ENCODE data around the gene TICAM1.

Gene TICAM1

DNA sequence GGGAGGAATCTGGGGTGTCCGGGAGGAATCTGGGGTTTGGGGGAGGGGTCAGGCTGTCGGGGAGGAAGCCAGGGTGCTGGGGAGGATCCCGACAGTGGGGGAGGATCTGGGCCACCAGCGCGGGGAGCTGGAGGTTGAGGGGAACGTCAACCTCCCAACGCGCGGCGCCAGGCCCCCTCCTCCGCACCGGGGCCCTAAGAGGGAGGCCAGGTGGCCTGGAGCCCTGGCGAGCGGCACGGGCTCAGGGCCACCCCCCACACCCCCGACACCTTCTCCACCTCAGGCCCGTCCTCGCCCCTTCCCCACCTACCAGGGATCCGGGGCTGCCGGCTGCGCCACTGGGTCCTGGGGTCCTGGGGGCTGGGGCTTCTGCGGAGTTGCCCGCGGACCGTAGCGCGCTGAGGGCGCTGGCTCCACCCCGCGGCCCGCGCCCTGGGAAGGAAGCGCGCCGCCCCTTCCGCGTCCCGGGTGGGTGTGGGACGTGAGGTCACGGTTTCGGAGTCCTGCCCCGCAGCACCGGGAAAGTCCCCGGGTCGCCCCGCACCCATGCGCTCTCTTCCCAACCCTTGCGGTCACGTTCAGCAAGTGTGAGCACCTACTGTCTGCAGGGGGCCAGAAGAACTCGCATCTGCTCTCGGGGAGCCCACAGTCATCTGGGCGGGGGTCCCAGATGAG is at the start of gene TICAM1:
Gene TICAM1 (minus strand): TSS at position 409 of the 675 bp plus-strand sequence. CDS start 13,335 bp downstream, outside the sequence.
- H3K9me3 ChIP-seq (ENCODE audit: low read length): no peaks in the 10 kb centered on the region
- H3K27me3 ChIP-seq (ENCODE audit: control insufficient read depth in 1 of 2, insufficient read depth in 2 of 2, low read length in 2 of 2): no peaks in the 10 kb centered on the region
- no peaks in the 10 kb centered on the region for H3K36me3 ChIP-seq (ENCODE audit: insufficient read depth, low read length)
- peak within 1 kb of the TSS; percentile 77 for H3K27ac ChIP-seq (ENCODE audit: low read depth, low read length)
- peak within 1 kb of the TSS; percentile 71 for H3K9ac ChIP-seq (ENCODE audit: low read length)
- H3K4me3 ChIP-seq (ENCODE audit: low read depth in 1 of 2, low read length in 2 of 2): peak within 1 kb of the TSS; percentile 87 to 89
- peaks cover 10% of the 10 kb centered on the region for H3K4me1 ChIP-seq (ENCODE audit: insufficient read depth, low read length)

DNA sequence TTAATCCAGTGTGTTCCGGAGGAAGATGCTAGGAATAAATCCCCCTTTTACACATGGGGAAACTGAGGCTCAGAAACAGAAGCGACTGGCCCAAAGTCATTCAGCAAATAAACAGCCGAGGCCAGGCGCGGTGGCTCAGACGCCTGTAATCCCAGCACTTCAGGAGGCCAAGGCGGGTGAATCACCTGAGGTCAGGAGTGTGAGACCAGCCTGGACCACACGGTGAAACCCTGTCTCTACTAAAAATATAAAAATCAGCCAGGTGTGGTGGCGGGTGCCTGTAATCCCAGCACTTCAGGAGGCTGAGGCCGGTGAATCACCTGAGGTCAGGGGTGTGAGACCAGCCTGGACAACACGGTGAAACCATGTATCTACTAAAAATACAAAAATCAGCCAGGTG is 47.5 kb upstream of the TICAM1 start:
- Histone ChIP-seq H3K9me3 (ENCODE audit: low read length) (no peaks in the 10 kb centered on the region), H3K4me1 (ENCODE audit: insufficient read depth, low read length) (peaks cover 13% of the 10 kb centered on the region), H3K4me3 (ENCODE audit: low read depth in 1 of 2, low read length in 2 of 2) (peak overlapping the region in 1 of 2 donors; percentile 18), H3K27me3 (ENCODE audit: control insufficient read depth in 1 of 2, insufficient read depth in 2 of 2, low read length in 2 of 2) (no peaks in the 10 kb centered on the region), H3K27ac (ENCODE audit: low read depth, low read length) (no peak overlapping the region), H3K36me3 (ENCODE audit: insufficient read depth, low read length) (no peaks in the 10 kb centered on the region), H3K9ac (ENCODE audit: low read length) (no peak overlapping the region)

DNA sequence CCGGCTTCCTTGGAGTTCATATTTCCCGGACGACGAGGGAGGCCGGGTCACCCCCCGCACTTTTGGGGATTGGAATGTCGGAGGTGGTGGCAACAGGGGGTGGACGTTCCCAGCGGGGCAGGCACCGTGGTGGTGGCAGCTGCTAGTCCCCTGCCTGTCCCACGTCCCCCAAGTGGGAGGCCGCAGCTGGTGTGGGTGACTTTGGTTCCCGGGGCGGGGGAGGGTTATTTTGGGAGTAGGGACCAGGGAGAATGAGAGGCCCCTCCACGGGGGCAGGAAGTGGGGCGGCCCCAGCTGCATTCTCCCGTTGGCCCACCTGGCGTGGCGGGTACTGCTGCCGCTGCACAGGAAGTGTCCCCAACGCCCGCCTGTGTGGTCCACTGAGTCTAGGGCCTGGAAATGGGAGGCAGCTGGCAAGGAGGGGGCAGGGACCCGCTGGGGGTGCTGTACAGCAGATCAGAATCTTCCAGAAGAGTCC is 47.0 kb upstream of the TICAM1 start:
- H3K4me3 ChIP-seq (ENCODE audit: low read depth in 1 of 2, low read length in 2 of 2): peak overlapping the region in 1 of 2 donors; percentile 18

DNA sequence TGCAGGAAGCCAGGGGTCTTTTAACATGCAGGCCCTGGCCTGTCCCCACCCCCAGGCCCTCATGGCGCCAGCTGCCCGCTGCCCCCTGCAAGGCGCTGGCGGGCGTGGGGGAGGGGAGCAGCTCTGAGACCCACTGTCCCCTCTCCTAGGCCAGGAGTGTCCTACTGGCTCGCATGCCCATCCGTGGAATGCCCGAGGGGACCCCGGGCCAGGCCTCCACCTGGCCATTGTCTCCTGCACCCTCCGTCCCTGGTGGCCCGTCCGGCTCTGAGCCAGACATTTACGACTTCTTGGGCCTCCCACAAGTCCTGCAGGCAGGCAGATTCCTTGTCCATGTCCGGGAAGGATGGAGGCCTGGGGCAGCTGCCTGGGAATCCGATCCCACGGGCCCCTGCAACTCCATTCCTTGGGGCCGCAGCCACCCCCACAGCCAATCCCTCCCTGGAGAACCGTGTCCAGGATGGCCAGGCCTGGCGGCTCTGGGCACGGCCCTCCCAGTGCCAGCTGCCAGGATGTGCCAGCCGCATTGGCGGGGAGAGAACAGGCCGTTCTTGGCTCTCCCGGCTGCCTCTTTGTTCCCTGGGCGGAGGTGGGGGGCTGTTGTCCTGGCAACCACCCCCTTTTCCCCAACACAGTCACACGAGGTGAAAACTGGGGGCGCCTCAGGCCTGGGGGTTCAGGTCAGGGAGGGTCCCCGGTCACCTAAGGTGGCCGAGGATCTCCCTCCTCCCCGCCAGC is 46.4 kb upstream of the TICAM1 start:
- Histone ChIP-seq H3K36me3 (ENCODE audit: insufficient read depth, low read length) (no peaks in the 10 kb centered on the region), H3K4me3 (ENCODE audit: low read depth in 1 of 2, low read length in 2 of 2) (no peak overlapping the region), H3K9me3 (ENCODE audit: low read length) (no peaks in the 10 kb centered on the region), H3K27me3 (ENCODE audit: control insufficient read depth in 1 of 2, insufficient read depth in 2 of 2, low read length in 2 of 2) (no peaks in the 10 kb centered on the region), H3K9ac (ENCODE audit: low read length) (no peak overlapping the region), H3K4me1 (ENCODE audit: insufficient read depth, low read length) (peaks cover 13% of the 10 kb centered on the region), H3K27ac (ENCODE audit: low read depth, low read length) (peak overlapping the region; percentile 60)

More for the DNA sequence above, 47.0 kb upstream of the TICAM1 start:
- Histone ChIP-seq H3K4me1 (ENCODE audit: insufficient read depth, low read length) (peaks cover 13% of the 10 kb centered on the region), H3K27me3 (ENCODE audit: control insufficient read depth in 1 of 2, insufficient read depth in 2 of 2, low read length in 2 of 2) (no peaks in the 10 kb centered on the region), H3K36me3 (ENCODE audit: insufficient read depth, low read length) (no peaks in the 10 kb centered on the region), H3K9ac (ENCODE audit: low read length) (no peak overlapping the region), H3K27ac (ENCODE audit: low read depth, low read length) (no peak overlapping the region), H3K9me3 (ENCODE audit: low read length) (no peaks in the 10 kb centered on the region)

DNA sequence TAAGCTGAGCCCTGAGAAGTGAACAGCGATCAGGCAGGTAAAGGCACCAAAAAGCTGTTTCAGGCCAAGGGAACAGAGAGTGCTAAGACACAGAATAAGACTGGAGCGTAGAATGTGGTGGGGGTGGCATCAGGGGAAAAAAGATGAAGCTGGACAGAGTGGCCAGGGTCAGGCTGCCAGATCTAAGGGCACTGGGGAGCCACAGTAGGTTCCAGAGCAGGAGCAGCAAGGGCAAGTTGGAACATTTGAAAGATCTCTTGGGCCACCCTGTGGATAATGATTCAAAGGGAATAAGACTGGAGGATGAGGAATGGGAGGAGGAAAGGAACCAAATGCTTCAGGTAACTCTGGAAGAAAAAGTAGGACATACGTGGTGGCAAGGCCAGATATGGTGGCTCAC is 42.4 kb upstream of the TICAM1 start:
- Histone ChIP-seq H3K27me3 (ENCODE audit: control insufficient read depth in 1 of 2, insufficient read depth in 2 of 2, low read length in 2 of 2) (no peaks in the 10 kb centered on the region), H3K9ac (ENCODE audit: low read length) (no peak overlapping the region), H3K4me3 (ENCODE audit: low read depth in 1 of 2, low read length in 2 of 2) (no peak overlapping the region), H3K9me3 (ENCODE audit: low read length) (no peaks in the 10 kb centered on the region), H3K27ac (ENCODE audit: low read depth, low read length) (no peak overlapping the region), H3K4me1 (ENCODE audit: insufficient read depth, low read length) (peaks cover 13% of the 10 kb centered on the region), H3K36me3 (ENCODE audit: insufficient read depth, low read length) (no peaks in the 10 kb centered on the region)

DNA sequence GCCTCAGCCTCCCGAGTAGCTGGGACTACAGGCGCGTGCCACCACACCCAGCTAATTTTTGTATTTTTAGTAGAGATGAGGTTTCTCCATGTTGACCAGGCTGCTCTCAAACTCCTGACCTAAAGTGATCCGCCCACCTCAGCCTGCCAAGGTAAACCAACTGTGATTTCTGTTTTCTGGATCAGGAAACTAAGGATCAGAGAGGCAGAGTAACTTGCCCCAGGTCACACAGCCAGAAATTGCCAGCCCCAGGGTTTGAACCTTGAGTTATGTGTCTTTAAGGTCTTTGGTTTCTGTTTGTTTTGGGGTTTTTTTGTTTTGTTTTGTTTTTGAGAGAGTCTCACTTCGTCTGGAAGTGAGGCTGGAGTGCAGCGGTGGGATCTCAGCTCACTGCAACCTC is 40.2 kb upstream of the TICAM1 start:
- Histone ChIP-seq H3K9me3 (ENCODE audit: low read length) (no peaks in the 10 kb centered on the region), H3K9ac (ENCODE audit: low read length) (no peak overlapping the region), H3K4me3 (ENCODE audit: low read depth in 1 of 2, low read length in 2 of 2) (no peak overlapping the region), H3K27me3 (ENCODE audit: control insufficient read depth in 1 of 2, insufficient read depth in 2 of 2, low read length in 2 of 2) (no peaks in the 10 kb centered on the region), H3K36me3 (ENCODE audit: insufficient read depth, low read length) (no peaks in the 10 kb centered on the region), H3K4me1 (ENCODE audit: insufficient read depth, low read length) (peaks cover 6% of the 10 kb centered on the region), H3K27ac (ENCODE audit: low read depth, low read length) (no peak overlapping the region)

DNA sequence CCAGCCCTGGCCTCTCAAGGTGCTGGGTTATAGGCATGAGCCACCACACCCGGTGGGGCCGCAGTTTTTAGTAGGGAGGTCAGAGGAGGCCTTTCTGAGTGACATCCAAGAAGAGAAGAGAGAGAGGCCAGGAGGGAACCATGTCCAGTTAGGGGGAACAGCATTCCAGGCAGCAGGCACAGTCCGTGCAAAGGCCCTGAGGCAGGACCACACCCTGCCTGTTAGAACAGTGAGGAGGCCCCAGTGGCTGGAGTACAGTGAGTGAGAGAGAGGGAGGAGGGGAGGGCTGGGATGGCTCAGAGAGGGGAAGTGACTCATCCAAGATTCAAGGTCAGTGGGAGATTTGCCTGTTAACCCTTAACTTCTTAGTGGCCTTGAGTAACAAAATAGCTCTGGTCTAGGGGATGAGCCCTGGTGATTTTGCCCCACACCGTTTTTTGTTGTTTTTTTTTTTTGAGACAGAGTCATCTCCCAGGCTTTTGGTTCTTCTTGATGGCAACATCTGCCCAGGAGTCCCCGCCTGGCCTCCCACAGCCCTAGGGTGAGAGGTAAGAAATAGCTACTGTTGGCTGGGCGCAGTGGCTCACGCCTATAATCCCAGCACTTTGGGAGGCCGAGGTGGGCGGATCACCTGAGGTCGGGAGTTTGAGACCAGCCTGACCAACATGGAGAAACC is 38.7 kb upstream of the TICAM1 start:
- no peaks in the 10 kb centered on the region for H3K27me3 ChIP-seq (ENCODE audit: control insufficient read depth in 1 of 2, insufficient read depth in 2 of 2, low read length in 2 of 2)
- no peaks in the 10 kb centered on the region for H3K36me3 ChIP-seq (ENCODE audit: insufficient read depth, low read length)
- H3K9me3 ChIP-seq (ENCODE audit: low read length): no peaks in the 10 kb centered on the region
- no peak overlapping the region for H3K9ac ChIP-seq (ENCODE audit: low read length)
- H3K4me1 ChIP-seq (ENCODE audit: insufficient read depth, low read length): peaks cover 12% of the 10 kb centered on the region
- H3K27ac ChIP-seq (ENCODE audit: low read depth, low read length): no peak overlapping the region
- H3K4me3 ChIP-seq (ENCODE audit: low read depth in 1 of 2, low read length in 2 of 2): no peak overlapping the region

DNA sequence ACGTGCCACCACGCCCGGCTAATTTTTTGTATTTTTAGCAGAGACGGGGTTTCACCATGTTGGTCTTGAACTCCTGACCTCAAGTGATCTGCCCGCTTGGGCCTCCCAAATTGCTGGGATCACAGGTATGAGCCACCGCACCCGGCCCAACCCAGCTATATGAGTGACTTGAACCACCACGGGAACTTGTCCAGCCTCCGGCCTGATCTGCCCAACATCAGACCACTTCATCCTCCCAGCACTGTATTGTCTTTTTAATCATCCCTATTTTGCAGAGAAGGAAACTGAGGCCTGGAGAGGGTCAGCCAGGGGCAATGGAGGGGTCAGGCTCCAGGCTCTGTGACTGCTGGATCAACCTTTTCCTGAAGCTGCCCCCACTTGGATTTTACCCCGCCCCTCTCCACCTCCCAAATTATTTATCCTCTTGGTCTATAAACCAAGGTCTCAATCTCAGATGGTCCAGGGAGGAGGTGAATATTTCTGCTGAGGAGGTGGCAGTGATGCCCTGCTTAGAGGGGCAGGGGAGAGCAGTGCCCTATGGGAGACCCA is 36.8 kb upstream of the TICAM1 start:
- Histone ChIP-seq H3K27ac (ENCODE audit: low read depth, low read length) (no peak overlapping the region), H3K9ac (ENCODE audit: low read length) (no peak overlapping the region), H3K27me3 (ENCODE audit: control insufficient read depth in 1 of 2, insufficient read depth in 2 of 2, low read length in 2 of 2) (no peaks in the 10 kb centered on the region), H3K4me3 (ENCODE audit: low read depth in 1 of 2, low read length in 2 of 2) (no peak overlapping the region), H3K4me1 (ENCODE audit: insufficient read depth, low read length) (peaks cover 12% of the 10 kb centered on the region), H3K36me3 (ENCODE audit: insufficient read depth, low read length) (no peaks in the 10 kb centered on the region), H3K9me3 (ENCODE audit: low read length) (no peaks in the 10 kb centered on the region)

DNA sequence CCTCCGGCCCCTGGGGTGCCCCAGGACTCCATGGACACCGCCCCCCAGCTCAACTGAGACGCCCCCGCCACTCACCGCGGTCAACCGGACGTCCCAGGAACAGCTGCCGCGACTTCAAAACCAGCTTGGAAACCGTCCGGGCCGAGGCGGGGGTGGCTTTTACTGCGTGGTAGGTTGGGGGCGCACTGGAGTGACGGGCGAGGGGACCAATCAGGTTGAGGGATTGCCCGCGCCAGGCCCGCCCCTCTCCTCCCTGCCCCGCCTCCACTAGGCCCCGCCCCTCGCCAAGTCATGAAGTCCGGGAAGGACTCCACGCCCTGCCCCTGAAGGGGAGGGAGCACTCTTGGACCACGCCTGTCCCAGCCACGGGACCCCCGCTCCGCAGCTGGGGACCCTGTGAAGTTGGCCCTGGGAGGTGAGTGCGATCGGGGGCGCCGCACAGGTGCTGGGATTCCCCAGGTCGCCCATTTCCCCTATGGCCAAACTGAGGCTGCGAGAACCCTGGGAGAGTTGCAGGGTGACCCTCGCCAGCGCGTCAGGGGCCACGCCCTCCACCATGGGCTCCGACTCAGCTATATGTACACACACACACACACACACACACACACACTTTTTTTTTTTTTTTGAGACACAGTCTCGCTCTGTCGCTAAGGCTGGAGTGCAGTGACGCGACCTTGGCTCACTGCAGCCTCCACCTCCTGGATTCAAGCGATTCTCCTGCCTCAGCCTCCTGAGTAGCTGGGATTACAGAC is 36.2 kb upstream of the TICAM1 start, which contains the start of gene PLIN3:
Gene PLIN3 (minus strand): TSS at position 134 of the 752 bp plus-strand sequence. CDS start 6,273 bp downstream, outside the sequence.
- no peaks in the 10 kb centered on the region for H3K9me3 ChIP-seq (ENCODE audit: low read length)
- H3K4me1 ChIP-seq (ENCODE audit: insufficient read depth, low read length): peaks cover 12% of the 10 kb centered on the region
- no peaks in the 10 kb centered on the region for H3K27me3 ChIP-seq (ENCODE audit: control insufficient read depth in 1 of 2, insufficient read depth in 2 of 2, low read length in 2 of 2)
- H3K4me3 ChIP-seq (ENCODE audit: low read depth in 1 of 2, low read length in 2 of 2): peak within 1 kb of the TSS; percentile 81 to 87
- peak within 1 kb of the TSS; percentile 75 for H3K27ac ChIP-seq (ENCODE audit: low read depth, low read length)
- H3K36me3 ChIP-seq (ENCODE audit: insufficient read depth, low read length): no peaks in the 10 kb centered on the region
- H3K9ac ChIP-seq (ENCODE audit: low read length): peak within 1 kb of the TSS; percentile 86

DNA sequence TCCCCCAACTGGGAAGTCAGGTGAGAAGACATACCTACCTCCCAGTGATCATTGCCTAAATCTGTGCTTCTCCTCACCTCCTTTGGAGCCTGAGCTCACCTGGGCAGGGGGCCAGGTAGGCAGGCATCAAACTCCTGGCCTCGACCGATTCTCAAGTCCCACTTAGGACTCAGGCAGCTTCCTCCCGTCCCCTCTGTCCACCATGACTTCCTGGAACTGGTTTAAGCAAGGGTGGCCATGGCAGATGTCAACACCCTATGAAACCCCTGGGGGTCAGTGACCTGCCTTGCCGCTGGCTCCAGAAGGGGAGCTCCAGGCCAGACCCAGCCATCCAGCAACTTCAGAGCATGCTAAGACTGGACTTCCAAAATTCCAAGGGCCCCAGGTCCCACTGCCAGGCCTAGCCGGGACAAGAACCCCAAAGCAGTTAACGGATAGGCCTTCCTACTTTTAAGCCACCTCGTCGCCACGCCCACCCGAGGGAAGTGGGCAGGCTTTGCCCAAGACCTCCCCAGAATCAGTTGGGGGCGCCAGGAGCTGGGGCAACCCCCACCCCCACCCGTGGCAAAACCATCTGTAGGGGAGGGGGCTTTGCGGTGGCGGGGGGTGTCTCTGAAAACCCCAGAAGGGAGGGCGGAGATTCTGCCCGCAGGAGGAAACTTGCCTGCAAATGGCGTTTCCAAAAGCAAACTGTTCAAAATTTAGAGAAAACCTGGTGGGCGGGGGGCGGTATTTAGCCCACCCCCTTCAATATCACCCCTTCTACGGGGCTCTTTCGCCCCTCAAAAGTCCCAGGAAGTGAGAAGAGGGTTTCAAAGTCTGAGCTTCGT is 35.3 kb upstream of the TICAM1 start:
- Histone ChIP-seq H3K27ac (ENCODE audit: low read depth, low read length) (peak overlapping the region; percentile 75), H3K4me3 (ENCODE audit: low read depth in 1 of 2, low read length in 2 of 2) (peak overlapping the region; percentile 81 to 87), H3K4me1 (ENCODE audit: insufficient read depth, low read length) (peaks cover 12% of the 10 kb centered on the region), H3K9ac (ENCODE audit: low read length) (peak overlapping the region; percentile 86), H3K36me3 (ENCODE audit: insufficient read depth, low read length) (no peaks in the 10 kb centered on the region), H3K9me3 (ENCODE audit: low read length) (no peaks in the 10 kb centered on the region), H3K27me3 (ENCODE audit: control insufficient read depth in 1 of 2, insufficient read depth in 2 of 2, low read length in 2 of 2) (no peaks in the 10 kb centered on the region)

Measured in muscle layer of colon (tissue), 2 donors.